Measurements from ENCODE around the gene EEPD1. TPM values are rescaled to one million over a fixed set of nuclear protein-coding genes. Genes with fewer than 3 reads are reported as not detected.

EEPD1 gene
- total and polyA plus RNA-seq, 12 donors, result 6.0 to 29.0 (median 9.4) TPM

DNA sequence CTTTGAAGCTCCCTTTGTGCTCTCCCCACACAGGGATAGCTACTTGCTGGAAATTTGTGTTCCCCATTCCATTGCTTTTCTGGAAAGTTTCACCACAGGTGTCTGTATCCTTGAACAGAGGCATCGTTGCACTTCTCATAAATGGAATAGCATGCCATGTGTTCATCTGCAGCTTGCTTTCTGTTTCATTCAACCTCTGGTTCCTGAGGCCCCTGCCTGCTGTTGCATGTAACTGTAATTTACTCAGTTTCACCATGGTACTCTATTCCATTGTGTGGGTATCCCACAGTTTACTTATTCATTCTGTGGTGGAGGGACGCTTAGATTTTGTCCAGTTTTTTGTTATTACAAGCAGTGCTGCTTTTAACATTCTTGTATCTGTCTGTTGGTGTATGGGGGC is 32.0 kb downstream of the EEPD1 start:
- 77 to 94% (median 82%) methylated on average over 2 of the region's 2 CpGs for WGBS, 4 donors
- TF ChIP-seq POLR2A (IDR thresholded peaks at IDR 0.05), result no peak
- TF ChIP-seq, protein P1, sequence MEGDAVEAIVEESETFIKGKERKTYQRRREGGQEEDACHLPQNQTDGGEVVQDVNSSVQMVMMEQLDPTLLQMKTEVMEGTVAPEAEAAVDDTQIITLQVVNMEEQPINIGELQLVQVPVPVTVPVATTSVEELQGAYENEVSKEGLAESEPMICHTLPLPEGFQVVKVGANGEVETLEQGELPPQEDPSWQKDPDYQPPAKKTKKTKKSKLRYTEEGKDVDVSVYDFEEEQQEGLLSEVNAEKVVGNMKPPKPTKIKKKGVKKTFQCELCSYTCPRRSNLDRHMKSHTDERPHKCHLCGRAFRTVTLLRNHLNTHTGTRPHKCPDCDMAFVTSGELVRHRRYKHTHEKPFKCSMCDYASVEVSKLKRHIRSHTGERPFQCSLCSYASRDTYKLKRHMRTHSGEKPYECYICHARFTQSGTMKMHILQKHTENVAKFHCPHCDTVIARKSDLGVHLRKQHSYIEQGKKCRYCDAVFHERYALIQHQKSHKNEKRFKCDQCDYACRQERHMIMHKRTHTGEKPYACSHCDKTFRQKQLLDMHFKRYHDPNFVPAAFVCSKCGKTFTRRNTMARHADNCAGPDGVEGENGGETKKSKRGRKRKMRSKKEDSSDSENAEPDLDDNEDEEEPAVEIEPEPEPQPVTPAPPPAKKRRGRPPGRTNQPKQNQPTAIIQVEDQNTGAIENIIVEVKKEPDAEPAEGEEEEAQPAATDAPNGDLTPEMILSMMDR (IDR thresholded peaks at IDR 0.05), result no peak
- DNase-seq, result no peak
- H3K36me3 ChIP-seq (replicated peaks in 1 of 2), result no peaks in the 10 kb centered on the region
- peaks cover 7 to 10% of the 10 kb centered on the region in 2 donors for H3K4me1 ChIP-seq (replicated peaks in 1 of 2)
- no peaks in the 10 kb centered on the region for H3K27me3 ChIP-seq
- H3K9me3 ChIP-seq (replicated peaks in 1 of 3), result no peaks in the 10 kb centered on the region
- H3K4me3 ChIP-seq, result no peak overlapping the region
- H3K27ac ChIP-seq, result no peak overlapping the region
- intact Hi-C loops (cut with DNase I), result no loop called here

GRCh38 chr7:36185756-36186155 is 32.7 kb downstream of the EEPD1 start:
- no peaks in the 10 kb centered on the region for H3K36me3 ChIP-seq (replicated peaks in 1 of 2)
- no peak overlapping the region for H3K4me3 ChIP-seq
- WGBS, 4 donors, result 94 to 96% (median 95%) methylated on average over 7 of the region's 7 CpGs
- no peaks in the 10 kb centered on the region for H3K27me3 ChIP-seq
- H3K9me3 ChIP-seq (replicated peaks in 1 of 3), result no peaks in the 10 kb centered on the region
- peaks cover 7 to 10% of the 10 kb centered on the region in 2 donors for H3K4me1 ChIP-seq (replicated peaks in 1 of 2)
- H3K27ac ChIP-seq, result no peak overlapping the region
- TF ChIP-seq, protein P1 (IDR thresholded peaks at IDR 0.05), result no peak
- no peak for TF ChIP-seq POLR2A (IDR thresholded peaks at IDR 0.05)
- no peak for DNase-seq
- intact Hi-C loops (cut with DNase I), result no loop called here

DNA sequence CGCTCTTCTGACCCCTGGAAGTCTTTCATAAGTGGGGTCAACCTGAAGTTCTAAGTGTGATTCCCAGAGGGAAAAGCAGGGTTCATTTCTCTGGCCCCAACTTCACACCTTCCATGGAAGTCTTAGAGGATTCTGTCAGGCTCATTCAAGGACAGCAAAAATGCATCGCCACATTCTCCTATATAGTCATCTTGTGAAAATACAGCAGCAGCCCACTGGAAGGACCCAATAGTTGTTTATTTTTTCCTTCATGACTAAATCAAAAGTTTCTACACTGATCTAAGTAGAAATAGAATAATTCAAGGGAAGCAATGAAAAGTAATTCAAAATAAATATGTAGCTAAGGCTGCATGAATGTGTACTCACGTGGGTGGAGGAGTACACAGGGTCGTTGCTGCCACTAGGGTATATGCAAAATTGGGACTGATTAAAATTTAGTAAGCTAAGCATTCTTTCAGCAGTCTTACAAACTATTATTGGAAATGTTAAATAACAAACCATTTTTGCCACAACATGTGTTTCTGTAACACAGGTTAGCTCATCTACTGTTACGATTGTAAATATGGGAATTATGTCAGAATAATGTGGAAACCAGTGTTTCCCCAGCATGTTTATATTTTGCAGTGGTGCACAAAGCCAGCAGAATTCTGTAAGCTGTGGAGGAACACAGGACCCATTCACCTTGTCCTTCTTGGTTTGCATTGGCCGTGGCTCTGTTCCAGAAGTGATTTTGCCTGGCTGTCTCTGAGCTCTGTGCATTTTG is 33.5 kb downstream of the EEPD1 start:
- intact Hi-C loops (cut with DNase I), result no loop called here
- DNase-seq, result no peak
- H3K4me1 ChIP-seq (replicated peaks in 1 of 2), result peaks cover 4 to 7% of the 10 kb centered on the region in 2 donors
- H3K27me3 ChIP-seq, result no peaks in the 10 kb centered on the region
- H3K9me3 ChIP-seq (replicated peaks in 1 of 3), result no peaks in the 10 kb centered on the region
- 78 to 83% (median 80%) methylated on average over 6 of the region's 6 CpGs for WGBS, 4 donors
- no peak overlapping the region for H3K4me3 ChIP-seq
- H3K27ac ChIP-seq, result no peak overlapping the region
- TF ChIP-seq, protein P1 (IDR thresholded peaks at IDR 0.05), result no peak
- TF ChIP-seq POLR2A (IDR thresholded peaks at IDR 0.05), result no peak
- no peaks in the 10 kb centered on the region for H3K36me3 ChIP-seq (replicated peaks in 1 of 2)

DNA sequence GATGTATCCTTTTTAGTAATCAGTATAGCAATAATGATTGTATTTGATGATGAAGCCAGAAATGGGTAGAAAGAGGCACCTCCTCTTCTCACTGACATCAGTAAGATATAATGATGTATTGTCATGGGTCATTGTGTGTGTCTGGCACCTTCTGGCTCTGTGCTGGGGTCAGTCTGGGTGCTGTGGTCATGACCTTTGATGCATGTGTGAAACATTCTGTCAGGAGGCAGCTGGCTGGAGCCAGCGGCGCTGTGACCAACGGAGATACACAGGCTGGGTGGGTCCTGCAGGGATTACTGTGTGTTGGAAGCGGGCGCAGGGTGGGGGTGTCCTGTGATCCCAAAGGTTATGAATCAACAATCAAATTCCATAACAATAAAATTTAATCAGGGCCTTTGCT is 35.2 kb downstream of the EEPD1 start:
- no peaks in the 10 kb centered on the region for H3K4me1 ChIP-seq (replicated peaks in 1 of 2)
- H3K27ac ChIP-seq, result no peak overlapping the region
- intact Hi-C loops (cut with DNase I), result no loop called here
- TF ChIP-seq POLR2A (IDR thresholded peaks at IDR 0.05), result no peak
- TF ChIP-seq, protein P1 (IDR thresholded peaks at IDR 0.05), result no peak
- no peak for DNase-seq
- H3K9me3 ChIP-seq (replicated peaks in 1 of 3), result no peaks in the 10 kb centered on the region
- no peaks in the 10 kb centered on the region for H3K36me3 ChIP-seq (replicated peaks in 1 of 2)
- H3K4me3 ChIP-seq, result no peak overlapping the region
- no peaks in the 10 kb centered on the region for H3K27me3 ChIP-seq
- 86 to 94% (median 90%) methylated on average over 5 of the region's 5 CpGs for WGBS, 4 donors
